Mucosa of descending colon (tissue), 3 donors: ENCODE data around the gene IL17C. TPM values are rescaled to one million over a fixed set of nuclear protein-coding genes. Genes with fewer than 3 reads are reported as not detected.
"Not testable (repeated sequence)": the region's sequence is repeated elsewhere in the genome, so short reads cannot be mapped to it uniquely, and the experiment has no call there.

Experiments used
- ATAC-seq: fragments of 200-7000 bp; cut with Tn5 transposase; one replicate; pipeline ENCODE4 v1.9.1; 2020; ENCODE audit warnings: mild to moderate bottlenecking, moderate library complexity
- DNase-seq, 3 donors: peaks; one replicate each; pipeline ENCODE4 v3.0.0-alpha.2; 2020
- H3K36me3 ChIP-seq: fragments of 200-600 bp; one replicate; pipeline ENCODE4 v1.8.0; 2021; ENCODE audit warnings: low read depth, mild to moderate bottlenecking
- H3K4me1 ChIP-seq: fragments of 200-600 bp; one replicate; pipeline ENCODE4 v1.8.0; 2021; ENCODE audit warnings: low read depth, mild to moderate bottlenecking
- H3K4me3 ChIP-seq: fragments of 200-600 bp; one replicate; pipeline ENCODE4 v1.8.0; 2021; ENCODE audit warnings: mild to moderate bottlenecking
- H3K9me3 ChIP-seq: fragments of 200-600 bp; one replicate; pipeline ENCODE4 v1.8.0; 2021; ENCODE audit warnings: mild to moderate bottlenecking
- CTCF ChIP-seq: fragments of 200-600 bp; IDR thresholded peaks from one replicate; pipeline ENCODE4 v1.8.0; 2022; ENCODE audit warnings: antibody characterized with exemption, mild to moderate bottlenecking
- intact Hi-C, 2 donors: fragments of 100-400 bp; cut with DNase I in 1 of 2; cut with micrococcal nuclease in 1 of 2; formaldehyde crosslinking; loops; one replicate each; pipeline versions ENCODE4 v1.11.0 to v1.11.1; 2022; cut with DNase I, micrococcal nuclease
- total RNA-seq, 3 donors: library from RNA; stranded (reverse); fragmentation: NEBNext Ultra II Directional in 2 of 3; extraction: Animal tissue kit (Norgen Biotek cat#: 25700) in 2 of 3; gene quantifications; one replicate each; pipeline versions ENCODE4 v1.2.1 to v1.2.4, GENCODE V29; 2021 to 2023
- donor health status: DM: no; HTN: no; CAD: no; lungs with moderate emphysema.
- donor health status: DM: no; HTN: no; CAD: no.
- donor health status: DM: no; HTN: yes; CAD: no.

Gene IL17C
- total RNA-seq, 3 donors from 2014 or later, result not detected

- TF ChIP-seq CTCF, result no peak
- H3K9me3 ChIP-seq, result no peaks in the 10 kb centered on the region
- DNase-seq (peak; percentile 52 to 65 (median 55)), ATAC-seq (peak; percentile 6)
- H3K4me1 ChIP-seq, result peaks cover 9% of the 10 kb centered on the region
- intact Hi-C loops, result no loop called here
- no peaks in the 10 kb centered on the region for H3K36me3 ChIP-seq
- H3K4me3 ChIP-seq, result peak overlapping the region; percentile 83
Observed at GRCh38 chr16:88662222-88662842, 24.0 kb downstream of the IL17C start.

GRCh38 chr16:88662843-88663606, 24.7 kb downstream of the IL17C start, which contains the start of gene MVD:
TSS of gene MVD (minus strand) at chr16:88663091. CDS start at chr16:88663080, 11 bp downstream.
- Histone ChIP-seq H3K4me1 (peaks cover 9% of the 10 kb centered on the region), H3K4me3 (peak within 1 kb of the TSS; percentile 83), H3K36me3 (no peaks in the 10 kb centered on the region), H3K9me3 (no peaks in the 10 kb centered on the region)
- ATAC-seq (peak; percentile 97), DNase-seq (peak; percentile 96 to 99 (median 97))
- intact Hi-C loops, result no loop called here
- TF ChIP-seq CTCF, result no peak

GRCh38 chr16:88665148-88665547, 26.8 kb downstream of the IL17C start:
- no peak for ATAC-seq
- Histone ChIP-seq H3K9me3 (no peaks in the 10 kb centered on the region), H3K36me3 (no peaks in the 10 kb centered on the region), H3K4me1 (peaks cover 7% of the 10 kb centered on the region), H3K4me3 (no peak overlapping the region)
- intact Hi-C loops, result no loop called here
- DNase-seq, result no peak
- no peak for TF ChIP-seq CTCF

GRCh38 chr16:88665570-88665969, 27.2 kb downstream of the IL17C start:
- no peak for DNase-seq
- Histone ChIP-seq H3K4me1 (peaks cover 7% of the 10 kb centered on the region), H3K9me3 (no peaks in the 10 kb centered on the region), H3K36me3 (no peaks in the 10 kb centered on the region), H3K4me3 (no peak overlapping the region)
- no peak for TF ChIP-seq CTCF
- intact Hi-C loops, result no loop called here
- no peak for ATAC-seq

- Histone ChIP-seq H3K36me3 (no peaks in the 10 kb centered on the region), H3K4me3 (no peak overlapping the region), H3K4me1 (peaks cover 3% of the 10 kb centered on the region), H3K9me3 (no peaks in the 10 kb centered on the region)
- DNase-seq, result no peak
- ATAC-seq, result no peak
- TF ChIP-seq CTCF, result no peak
- intact Hi-C loops, result no loop called here
Observed at GRCh38 chr16:88667461-88667860, 29.1 kb downstream of the IL17C start.

- intact Hi-C loops, ATAC-seq, H3K36me3 ChIP-seq, H3K9me3 ChIP-seq, DNase-seq, H3K4me3 ChIP-seq, H3K4me1 ChIP-seq: not testable (repeated sequence)
Observed at GRCh38 chr16:88669493-88669892, 31.1 kb downstream of the IL17C start.
